Measurements from ENCODE around the gene CHD5.

GRCh38 chr1:6106977-6107376 is 73.1 kb downstream of the CHD5 start:
- TF ChIP-seq CTCF (IDR thresholded peaks at IDR 0.05) = no peak
- TF ChIP-seq POLR2AphosphoS5 (IDR thresholded peaks at IDR 0.05) = no peak
- TF ChIP-seq POLR2A (IDR thresholded peaks at IDR 0.05) = no peak
- TF ChIP-seq EP300 (IDR thresholded peaks at IDR 0.05) = no peak
